HepG2 (cell line): Measurements from ENCODE around the gene ZNF384. TPM values are rescaled to one million over a fixed set of nuclear protein-coding genes. Genes with fewer than 3 reads are reported as not detected.

Experiments
- ARHGAP35 ChIP-seq: sonication (generic); formaldehyde crosslinking; IDR thresholded peaks from 2 replicates; pipeline ENCODE4 v1.9.0; 2022; ENCODE audit warnings: mild to moderate bottlenecking, inconsistent platforms, moderate library complexity, missing genetic modification reagents, borderline replicate concordance
- ATF5 ChIP-seq: sonication (generic); formaldehyde crosslinking; IDR thresholded peaks from 2 replicates; pipeline ENCODE4 v1.4.0; 2020; ENCODE audit warnings: mild to moderate bottlenecking, low read depth, missing genetic modification reagents
- CBX1 ChIP-seq: IDR thresholded peaks from one replicate; pipeline ENCODE4 v1.6.1; 2016; ENCODE audit warnings: antibody characterized with exemption, low read depth
- DBP ChIP-seq: sonication (generic); formaldehyde crosslinking; IDR thresholded peaks from 2 replicates; pipeline ENCODE4 v1.4.0; 2020; ENCODE audit warnings: missing genetic modification reagents; ENCODE audit errors: not compliant biosample characterization
- EZH2 ChIP-seq: conservative IDR thresholded peaks from 2 replicates; pipeline ENCODE4 v1.6.1; 2012; ENCODE audit warnings: mild to moderate bottlenecking, low read depth, low read length, moderate library complexity
- FOXA1 ChIP-seq, 2 experiments: fragments of 450-650 bp in 1 of 2; sonication (generic) in 1 of 2; formaldehyde crosslinking in 1 of 2; IDR thresholded peaks; 2 replicates each; pipeline versions ENCODE4 v1.4.0 to v1.6.1; 2016 to 2020; ENCODE audit warnings: missing genetic modification reagents in 1 of 2
- FOXO1 ChIP-seq: sonication (generic); formaldehyde crosslinking; IDR thresholded peaks from 2 replicates; pipeline ENCODE4 v1.4.0; 2020; ENCODE audit warnings: missing genetic modification reagents
- HOXA5 ChIP-seq: sonication (generic); formaldehyde crosslinking; IDR thresholded peaks from 2 replicates; pipeline ENCODE4 v1.4.0; 2020; ENCODE audit warnings: missing genetic modification reagents
- HOXA9 ChIP-seq: sonication (generic); formaldehyde crosslinking; IDR thresholded peaks from 2 replicates; pipeline ENCODE4 v1.8.1; 2022; ENCODE audit warnings: missing genetic modification reagents, mild to moderate bottlenecking, moderate library complexity, borderline replicate concordance
- KDM4B ChIP-seq: sonication (generic); formaldehyde crosslinking; IDR thresholded peaks from 2 replicates; pipeline ENCODE4 v1.4.0; 2020; ENCODE audit warnings: missing genetic modification reagents
- KDM5B ChIP-seq: sonication (generic); formaldehyde crosslinking; IDR thresholded peaks from 2 replicates; pipeline ENCODE4 v1.4.0; 2020; ENCODE audit warnings: missing genetic modification reagents, mild to moderate bottlenecking, borderline replicate concordance
- KDM6A ChIP-seq: IDR thresholded peaks from 2 replicates; pipeline ENCODE4 v1.6.1; 2016; ENCODE audit warnings: low read depth
- MEF2D ChIP-seq: sonication (generic); formaldehyde crosslinking; IDR thresholded peaks from 2 replicates; pipeline ENCODE4 v1.5.1; 2020; ENCODE audit warnings: mild to moderate bottlenecking, missing genetic modification reagents
- NR1H2 ChIP-seq: sonication (generic); formaldehyde crosslinking; IDR thresholded peaks from 2 replicates; pipeline ENCODE4 v1.8.1; 2022; ENCODE audit warnings: low read depth, missing genetic modification reagents, borderline replicate concordance
- POLR2AphosphoS2 ChIP-seq: IDR thresholded peaks from 2 replicates; pipeline ENCODE4 v1.6.1; 2011; ENCODE audit warnings: low read depth, low read length, improper control_type of control experiment
- ZBTB46 ChIP-seq: sonication (generic); formaldehyde crosslinking; IDR thresholded peaks from 2 replicates; pipeline ENCODE4 v1.4.0; 2020; ENCODE audit warnings: mild to moderate bottlenecking, missing genetic modification reagents, borderline replicate concordance
- ZNF260 ChIP-seq: sonication (generic); formaldehyde crosslinking; IDR thresholded peaks from 2 replicates; pipeline ENCODE4 v1.4.0; 2020; ENCODE audit warnings: missing genetic modification reagents, low read depth, mild to moderate bottlenecking, borderline replicate concordance
- ZNF331 ChIP-seq: sonication (generic); formaldehyde crosslinking; IDR thresholded peaks from 2 replicates; pipeline ENCODE4 v1.4.0; 2020; ENCODE audit warnings: missing genetic modification reagents
- ZNF33A ChIP-seq: sonication (generic); formaldehyde crosslinking; IDR thresholded peaks from 2 replicates; pipeline ENCODE4 v1.5.1; 2020; ENCODE audit warnings: missing genetic modification reagents, mild to moderate bottlenecking, moderate library complexity, borderline replicate concordance
- ZNF34 ChIP-seq: sonication (generic); formaldehyde crosslinking; IDR thresholded peaks from 2 replicates; pipeline ENCODE4 v1.4.0; 2020; ENCODE audit warnings: mild to moderate bottlenecking, missing genetic modification reagents, borderline replicate concordance
- ZNF510 ChIP-seq: sonication (generic); formaldehyde crosslinking; IDR thresholded peaks from 2 replicates; pipeline ENCODE4 v1.4.0; 2020; ENCODE audit warnings: low read depth, mild to moderate bottlenecking, missing genetic modification reagents
- ZNF572 ChIP-seq: sonication (generic); formaldehyde crosslinking; IDR thresholded peaks from 2 replicates; pipeline ENCODE4 v1.5.1; 2020; ENCODE audit warnings: mild to moderate bottlenecking, missing genetic modification reagents
- ZNF577 ChIP-seq: sonication (generic); formaldehyde crosslinking; IDR thresholded peaks from 2 replicates; pipeline ENCODE4 v1.4.0; 2020; ENCODE audit warnings: mild to moderate bottlenecking, low read depth, missing genetic modification reagents, borderline replicate concordance
- ZNF766 ChIP-seq: sonication (generic); formaldehyde crosslinking; IDR thresholded peaks from 2 replicates; pipeline ENCODE4 v1.5.0; 2020; ENCODE audit warnings: missing genetic modification reagents, borderline replicate concordance
- ZNF775 ChIP-seq: sonication (generic); formaldehyde crosslinking; IDR thresholded peaks from 2 replicates; pipeline ENCODE4 v1.4.0; 2020; ENCODE audit warnings: missing genetic modification reagents, mild to moderate bottlenecking, moderate library complexity, borderline replicate concordance
- ZNF777 ChIP-seq: sonication (generic); formaldehyde crosslinking; IDR thresholded peaks from 2 replicates; pipeline ENCODE4 v1.4.0; 2020; ENCODE audit warnings: missing genetic modification reagents
- ZNF879 ChIP-seq: sonication (generic); formaldehyde crosslinking; IDR thresholded peaks from 2 replicates; pipeline ENCODE4 v1.8.1; 2023; ENCODE audit warnings: missing genetic modification reagents
- ZNF883 ChIP-seq: sonication (generic); formaldehyde crosslinking; IDR thresholded peaks from 2 replicates; pipeline ENCODE4 v1.5.1; 2020; ENCODE audit warnings: mild to moderate bottlenecking, missing genetic modification reagents; ENCODE audit errors: not compliant biosample characterization
- polyA plus RNA-seq, 8 experiments: library from polyadenylated mRNA; depleted of rRNA in 3 of 8; stranded (reverse) in 7 of 8; unstranded in 1 of 8; fragments of >200 nt; fragmentation: Illumina TruSeq in 4 of 8; extraction: Trizol in 4 of 8; gene quantifications; 2 replicates each; pipeline versions ENCODE4 v1.2.1 to v1.2.3, GENCODE V29; 2011 to 2016; ENCODE audit warnings: low read depth in 4 of 8, missing spikeins in 1 of 8, mixed read lengths in 1 of 8; ENCODE audit not compliant: insufficient read depth in 1 of 8
- total RNA-seq, 5 experiments: library from RNA; depleted of rRNA; stranded (reverse); fragments of >200 nt; fragmentation: Illumina TruSeq; extraction: Trizol; gene quantifications; 2 replicates each; pipeline ENCODE4 v1.2.3, GENCODE V29; 2016; ENCODE audit warnings: low read depth in 1 of 5

The ZNF384 gene
- total and polyA plus RNA-seq, 2 of the 13 experiments (the other 11 are each of a cell fraction or from before 2014, with no cell fraction given), result 23.6 to 55.3 TPM

GRCh38 chr12:6662906-6663742 lies 26.1 kb downstream of the ZNF384 start, which contains the start of gene ING4 (continued):
- TF ChIP-seq HOXA9 (CRISPR knock-in tag) (0 out of 2 replicates have a peak, but pooled peaks have one; percentile 28), ZBTB46 (CRISPR knock-in tag) (no peak; the same call in 1 of the 2 replicates), ZNF331 (CRISPR knock-in tag) (peak; percentile 48; the same call in 1 of the 2 replicates), KDM5B (no peak), ATF5 (CRISPR knock-in tag) (no peak), EZH2 (no peak), KDM6A (CRISPR knock-in tag) (no peak), ZNF510 (CRISPR knock-in tag) (no peak), DBP (CRISPR knock-in tag) (no peak), FOXA1 (IDR thresholded peaks at IDR 0.05) (no peak), FOXA1 (CRISPR knock-in tag; IDR thresholded peaks at IDR 0.05) (peak; percentile 78), ZNF34 (CRISPR knock-in tag) (no peak), ZNF879 (no peak), MEF2D (peak; percentile 60; the same call in 1 of the 2 replicates), FOXO1 (CRISPR knock-in tag) (0 out of 2 replicates have a peak, but pooled peaks have one; percentile 6), ARHGAP35 (CRISPR knock-in tag) (no peak; the same call in 1 of the 2 replicates), ZNF33A (CRISPR knock-in tag) (no peak), NR1H2 (CRISPR knock-in tag) (no peak), CBX1 (no peak), ZNF260 (CRISPR knock-in tag) (no peak), KDM4B (CRISPR knock-in tag) (no peak), ZNF775 (no peak), ZNF777 (CRISPR knock-in tag) (no peak), HOXA5 (CRISPR knock-in tag) (peak; percentile 74), POLR2AphosphoS2 (no peak), ZNF766 (CRISPR knock-in tag) (0 out of 2 replicates have a peak, but pooled peaks have one; percentile 58), ZNF883 (CRISPR knock-in tag) (peak; percentile 34), ZNF572 (no peak), ZNF577 (CRISPR knock-in tag) (no peak)
